Lower leg skin (tissue), 3 donors: ENCODE data around the gene SLC38A10.

Experiments used
- POLR2A ChIP-seq, 2 donors: fragments of 450-650 bp; IDR thresholded peaks; one replicate each; pipeline ENCODE4 v1.6.1; 2016 to 2017; ENCODE audit warnings: antibody characterized with exemption in 2 of 2, mild to moderate bottlenecking in 1 of 2, moderate library complexity in 1 of 2
- TF ChIP-seq, protein P1 (sequence below), 3 donors: fragments of 450-650 bp; IDR thresholded peaks; one replicate each; pipeline ENCODE4 v1.5.1; 2016; ENCODE audit warnings: antibody characterized with exemption in 3 of 3, mild to moderate bottlenecking in 3 of 3, moderate library complexity in 2 of 3

DNA sequence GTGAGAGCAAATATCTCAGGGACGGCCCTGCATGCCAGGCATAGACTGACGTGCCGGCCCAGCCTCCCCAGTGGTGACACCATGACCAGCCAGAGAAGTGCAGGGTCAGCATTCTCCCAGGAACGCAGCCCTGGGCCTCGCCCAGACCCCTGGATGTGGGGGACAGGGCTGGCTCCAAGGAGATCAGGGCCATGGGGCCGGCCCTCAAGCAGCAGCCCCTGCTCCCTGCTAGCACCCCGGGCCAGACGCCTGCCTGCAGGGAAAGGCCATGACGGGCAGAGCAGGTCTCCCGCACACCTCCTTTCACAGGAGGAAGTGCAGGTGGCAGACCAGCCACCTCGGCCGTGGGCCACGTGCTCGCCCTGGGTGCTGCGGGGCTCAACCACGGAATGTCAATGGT is 46.5 kb downstream of the SLC38A10 start:
- TF ChIP-seq, protein P1, sequence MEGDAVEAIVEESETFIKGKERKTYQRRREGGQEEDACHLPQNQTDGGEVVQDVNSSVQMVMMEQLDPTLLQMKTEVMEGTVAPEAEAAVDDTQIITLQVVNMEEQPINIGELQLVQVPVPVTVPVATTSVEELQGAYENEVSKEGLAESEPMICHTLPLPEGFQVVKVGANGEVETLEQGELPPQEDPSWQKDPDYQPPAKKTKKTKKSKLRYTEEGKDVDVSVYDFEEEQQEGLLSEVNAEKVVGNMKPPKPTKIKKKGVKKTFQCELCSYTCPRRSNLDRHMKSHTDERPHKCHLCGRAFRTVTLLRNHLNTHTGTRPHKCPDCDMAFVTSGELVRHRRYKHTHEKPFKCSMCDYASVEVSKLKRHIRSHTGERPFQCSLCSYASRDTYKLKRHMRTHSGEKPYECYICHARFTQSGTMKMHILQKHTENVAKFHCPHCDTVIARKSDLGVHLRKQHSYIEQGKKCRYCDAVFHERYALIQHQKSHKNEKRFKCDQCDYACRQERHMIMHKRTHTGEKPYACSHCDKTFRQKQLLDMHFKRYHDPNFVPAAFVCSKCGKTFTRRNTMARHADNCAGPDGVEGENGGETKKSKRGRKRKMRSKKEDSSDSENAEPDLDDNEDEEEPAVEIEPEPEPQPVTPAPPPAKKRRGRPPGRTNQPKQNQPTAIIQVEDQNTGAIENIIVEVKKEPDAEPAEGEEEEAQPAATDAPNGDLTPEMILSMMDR (IDR thresholded peaks at IDR 0.05) = no peak
- no peak for TF ChIP-seq POLR2A (IDR thresholded peaks at IDR 0.05)
